GM12872 (cell line): ENCODE data around the gene GOLGA6L2.

Experiments
- TF ChIP-seq, protein P1 (sequence below): IDR thresholded peaks from 3 replicates; pipeline ENCODE4 v1.5.1; 2011; ENCODE audit warnings: low read depth, mild to moderate bottlenecking, low read length, moderate library complexity; ENCODE audit not compliant: insufficient read depth

Gene GOLGA6L2

DNA sequence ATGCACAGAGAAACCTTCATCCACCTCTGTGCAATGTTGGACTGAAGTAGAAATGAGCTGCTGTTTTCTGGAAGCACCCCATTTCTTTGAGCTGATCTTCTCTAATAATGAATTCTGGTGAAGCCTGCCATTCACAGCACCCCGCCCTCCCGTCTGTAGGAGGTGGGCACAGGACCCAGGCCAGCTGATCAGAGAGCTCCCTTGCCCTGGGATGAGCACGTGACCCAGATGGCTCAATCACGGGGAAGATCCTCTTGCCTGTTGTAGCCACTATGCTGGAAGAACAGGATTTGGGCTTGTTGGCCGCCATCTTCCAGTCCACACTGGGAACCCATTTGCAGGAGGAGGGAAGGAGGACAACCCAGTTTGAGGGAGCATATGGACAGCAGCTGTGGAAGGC lies 44.5 kb downstream of the GOLGA6L2 start:
- TF ChIP-seq, protein P1, sequence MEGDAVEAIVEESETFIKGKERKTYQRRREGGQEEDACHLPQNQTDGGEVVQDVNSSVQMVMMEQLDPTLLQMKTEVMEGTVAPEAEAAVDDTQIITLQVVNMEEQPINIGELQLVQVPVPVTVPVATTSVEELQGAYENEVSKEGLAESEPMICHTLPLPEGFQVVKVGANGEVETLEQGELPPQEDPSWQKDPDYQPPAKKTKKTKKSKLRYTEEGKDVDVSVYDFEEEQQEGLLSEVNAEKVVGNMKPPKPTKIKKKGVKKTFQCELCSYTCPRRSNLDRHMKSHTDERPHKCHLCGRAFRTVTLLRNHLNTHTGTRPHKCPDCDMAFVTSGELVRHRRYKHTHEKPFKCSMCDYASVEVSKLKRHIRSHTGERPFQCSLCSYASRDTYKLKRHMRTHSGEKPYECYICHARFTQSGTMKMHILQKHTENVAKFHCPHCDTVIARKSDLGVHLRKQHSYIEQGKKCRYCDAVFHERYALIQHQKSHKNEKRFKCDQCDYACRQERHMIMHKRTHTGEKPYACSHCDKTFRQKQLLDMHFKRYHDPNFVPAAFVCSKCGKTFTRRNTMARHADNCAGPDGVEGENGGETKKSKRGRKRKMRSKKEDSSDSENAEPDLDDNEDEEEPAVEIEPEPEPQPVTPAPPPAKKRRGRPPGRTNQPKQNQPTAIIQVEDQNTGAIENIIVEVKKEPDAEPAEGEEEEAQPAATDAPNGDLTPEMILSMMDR, result no peak

DNA sequence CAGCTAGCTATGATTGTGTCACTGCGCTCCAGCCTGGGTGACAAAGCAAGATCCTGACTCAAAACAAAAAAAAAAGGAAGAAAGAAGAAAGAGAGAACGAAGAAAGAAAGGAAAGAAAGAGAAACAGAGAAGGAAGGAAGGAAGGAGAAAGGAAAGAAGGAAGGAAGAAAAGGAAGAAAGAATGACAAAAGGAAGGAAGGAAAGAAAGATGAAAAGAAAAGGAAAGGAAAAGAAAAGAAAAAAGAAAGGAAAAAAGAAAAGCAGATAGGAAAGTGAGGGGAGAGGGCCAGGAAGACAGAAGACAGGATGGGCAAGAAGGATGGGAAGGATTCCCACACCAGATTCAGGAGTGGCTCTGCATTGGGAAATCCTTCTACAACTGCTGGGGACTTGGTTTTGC lies 44.9 kb downstream of the GOLGA6L2 start:
- TF ChIP-seq, protein P1, result no peak

DNA sequence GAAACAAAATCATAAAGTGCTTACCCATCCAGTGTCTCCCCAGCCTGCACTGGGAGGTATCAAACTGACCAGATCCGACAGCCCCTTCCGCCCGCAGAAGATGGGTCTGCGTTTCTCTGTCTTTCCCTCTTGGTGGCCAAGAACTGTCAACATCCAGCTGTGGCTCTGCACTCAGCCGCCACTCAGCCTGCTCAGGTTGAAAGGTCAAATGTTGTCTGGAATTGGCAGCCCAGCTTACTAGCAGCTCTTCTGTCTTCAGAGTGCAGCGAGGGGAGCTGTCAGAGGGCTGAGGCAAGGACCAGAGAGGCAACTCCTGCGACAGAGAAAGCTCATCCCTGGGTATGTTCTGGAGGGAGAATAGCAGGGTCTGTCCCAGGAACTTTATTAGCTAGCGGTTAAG lies 45.4 kb downstream of the GOLGA6L2 start:
- TF ChIP-seq, protein P1, result no peak

GRCh38 chr15:23397779-23398178 lies 49.3 kb downstream of the GOLGA6L2 start:
- TF ChIP-seq, protein P1, result no peak

- TF ChIP-seq, protein P1, result no peak
These were observed 51.2 kb downstream of the GOLGA6L2 start for GRCh38 chr15:23395832-23396231.

DNA sequence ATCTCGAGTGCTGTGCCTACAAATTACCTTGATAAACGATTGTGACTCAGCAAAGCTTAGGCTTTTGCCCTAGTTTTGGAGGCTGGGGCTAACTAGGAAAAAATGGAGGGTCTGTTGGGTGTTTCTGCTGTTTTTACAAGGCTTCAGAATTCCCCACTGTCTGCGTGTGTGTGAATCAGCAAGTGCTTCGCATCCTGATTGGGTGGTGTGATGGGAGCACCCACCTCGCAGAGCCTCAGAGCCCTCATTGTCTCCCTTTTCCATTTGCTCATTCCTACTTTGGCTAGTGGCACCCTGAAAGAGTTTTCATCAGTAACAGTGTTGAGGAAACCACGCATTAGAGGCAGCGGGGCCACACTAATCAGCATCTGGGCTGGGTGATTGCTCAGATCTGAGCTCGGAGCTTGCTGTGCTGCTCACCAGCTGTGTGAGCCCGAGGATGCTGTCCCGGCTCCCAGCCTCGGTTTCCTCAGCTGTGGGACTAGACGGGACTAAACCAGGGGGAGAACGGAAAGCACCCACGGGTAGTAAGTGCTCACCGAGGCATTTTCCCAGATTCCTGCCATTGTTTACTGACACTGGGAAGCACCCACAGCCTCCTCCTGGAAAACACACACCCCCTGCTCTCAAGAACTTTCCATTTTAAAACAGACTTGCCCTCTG lies 51.9 kb downstream of the GOLGA6L2 start:
- TF ChIP-seq, protein P1, result no peak
